GM23248 (cell line): ENCODE data around the gene CAPN9.

Source experiments
- EZH2 ChIP-seq: fragments of 200-600 bp; sonication (generic); IDR thresholded peaks from 2 replicates; pipeline ENCODE4 v1.6.1; 2018; ENCODE audit warnings: antibody characterized with exemption, mild to moderate bottlenecking; ENCODE audit not compliant: insufficient read depth, poor library complexity, severe bottlenecking
- EZH2phosphoT487 ChIP-seq: fragments of 200-600 bp; sonication (generic); IDR thresholded peaks from 2 replicates; pipeline ENCODE4 v1.6.1; 2018; ENCODE audit warnings: antibody characterized with exemption, moderate library complexity, mild to moderate bottlenecking, low read depth; ENCODE audit not compliant: insufficient read depth

DNA sequence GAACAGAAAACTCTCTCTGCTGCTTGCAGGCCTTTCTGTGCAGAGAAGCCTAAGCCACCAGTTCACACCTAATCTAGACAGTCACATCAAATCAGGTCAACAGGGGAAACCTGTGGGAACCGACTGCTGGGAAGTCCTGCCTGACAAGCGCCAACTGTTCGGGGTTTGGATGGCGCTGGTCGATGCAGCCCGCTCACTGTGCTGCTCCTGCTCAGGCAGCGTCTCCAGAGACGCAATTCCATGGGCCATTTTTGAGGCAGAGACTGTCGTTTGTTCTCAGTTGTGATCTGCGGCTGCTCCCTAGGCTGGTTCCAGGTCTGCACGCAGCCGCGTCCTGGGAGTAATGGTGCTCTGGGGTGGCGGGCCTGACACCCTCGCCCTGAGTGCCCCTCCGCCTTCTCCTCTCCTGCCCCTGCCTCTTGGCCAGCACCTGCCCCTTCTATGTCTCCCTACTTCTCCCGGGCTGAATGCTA is 34.7 kb upstream of the CAPN9 start:
- TF ChIP-seq EZH2phosphoT487 (no peak), EZH2 (no peak)
